GM18526 (cell line): ENCODE measurements around the gene UBE2G2.

ENCODE experiments used
- POLR2A ChIP-seq: IDR thresholded peaks from 3 replicates; pipeline ENCODE4 v1.6.1; 2011; ENCODE audit not compliant: insufficient read length; ENCODE audit errors: extremely low read depth

The UBE2G2 gene

GRCh38 chr21:44758781-44759627, 42.6 kb downstream of the UBE2G2 start:
- no peak for TF ChIP-seq POLR2A

DNA sequence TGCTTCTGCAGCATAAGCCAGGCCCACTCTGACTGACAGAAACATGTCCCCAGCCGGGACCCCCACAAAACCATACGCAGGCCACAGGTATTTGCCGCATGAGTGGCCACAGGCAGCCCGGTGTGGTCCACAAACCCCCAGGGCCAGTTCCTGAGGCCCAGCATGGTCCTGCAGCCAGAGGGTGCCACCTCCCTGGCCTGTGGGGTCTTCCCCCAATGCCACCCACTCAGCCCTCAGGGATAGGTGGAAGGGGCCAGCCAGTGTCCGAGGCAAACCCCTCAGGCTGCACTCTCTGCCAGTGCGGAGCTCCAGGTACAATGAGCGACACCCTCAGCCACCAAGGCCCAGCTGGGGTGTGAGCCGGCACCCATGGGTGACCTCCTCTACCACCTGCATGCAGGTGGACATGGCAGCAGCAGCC, 43.5 kb downstream of the UBE2G2 start:
- no peak for TF ChIP-seq POLR2A

GRCh38 chr21:44757731-44758130, 43.9 kb downstream of the UBE2G2 start:
- no peak for TF ChIP-seq POLR2A

GRCh38 chr21:44756423-44757185, 45.0 kb downstream of the UBE2G2 start:
- no peak for TF ChIP-seq POLR2A

DNA sequence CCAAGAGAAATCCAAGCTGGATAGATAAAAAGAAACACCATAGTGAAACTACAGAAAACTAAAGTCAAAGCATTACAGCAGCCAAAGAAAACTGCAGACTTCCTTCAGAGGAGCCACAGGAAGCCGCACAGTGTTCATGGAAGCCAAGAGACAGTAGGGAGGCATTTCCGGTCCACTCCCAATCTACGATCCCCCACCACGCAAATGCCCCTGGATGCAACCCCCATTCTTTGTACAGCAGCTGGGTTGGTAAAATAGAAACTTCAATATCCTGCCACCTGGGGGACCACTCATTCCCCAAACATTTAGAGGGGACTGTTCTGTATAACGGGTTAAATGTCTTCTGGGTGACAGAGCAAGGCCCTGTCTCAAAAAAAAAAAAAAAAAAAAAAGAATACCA, 46.4 kb downstream of the UBE2G2 start:
- TF ChIP-seq POLR2A = no peak

DNA sequence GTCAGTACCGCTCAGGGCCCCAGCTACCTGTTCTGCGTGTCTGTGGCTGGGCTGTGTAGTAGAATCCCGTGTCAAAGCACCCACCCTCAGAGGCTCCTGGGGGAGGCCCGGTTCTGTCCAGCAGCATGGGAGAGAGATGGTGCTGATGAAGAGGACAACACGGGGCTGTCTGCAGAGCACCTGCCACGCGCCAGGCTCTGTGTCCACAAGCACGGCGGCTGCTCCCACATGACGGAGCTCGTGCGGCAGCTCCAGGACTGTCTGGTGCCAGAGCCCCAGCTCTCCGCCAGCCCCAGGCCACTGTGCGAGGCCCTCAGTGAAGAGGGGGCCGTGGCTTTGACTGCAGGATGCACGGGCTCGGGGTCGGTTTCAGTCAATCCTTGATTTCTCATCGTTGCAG, 48.3 kb downstream of the UBE2G2 start:
- no peak for TF ChIP-seq POLR2A

GRCh38 chr21:44752671-44753235, 48.9 kb downstream of the UBE2G2 start:
- TF ChIP-seq POLR2A = no peak

DNA sequence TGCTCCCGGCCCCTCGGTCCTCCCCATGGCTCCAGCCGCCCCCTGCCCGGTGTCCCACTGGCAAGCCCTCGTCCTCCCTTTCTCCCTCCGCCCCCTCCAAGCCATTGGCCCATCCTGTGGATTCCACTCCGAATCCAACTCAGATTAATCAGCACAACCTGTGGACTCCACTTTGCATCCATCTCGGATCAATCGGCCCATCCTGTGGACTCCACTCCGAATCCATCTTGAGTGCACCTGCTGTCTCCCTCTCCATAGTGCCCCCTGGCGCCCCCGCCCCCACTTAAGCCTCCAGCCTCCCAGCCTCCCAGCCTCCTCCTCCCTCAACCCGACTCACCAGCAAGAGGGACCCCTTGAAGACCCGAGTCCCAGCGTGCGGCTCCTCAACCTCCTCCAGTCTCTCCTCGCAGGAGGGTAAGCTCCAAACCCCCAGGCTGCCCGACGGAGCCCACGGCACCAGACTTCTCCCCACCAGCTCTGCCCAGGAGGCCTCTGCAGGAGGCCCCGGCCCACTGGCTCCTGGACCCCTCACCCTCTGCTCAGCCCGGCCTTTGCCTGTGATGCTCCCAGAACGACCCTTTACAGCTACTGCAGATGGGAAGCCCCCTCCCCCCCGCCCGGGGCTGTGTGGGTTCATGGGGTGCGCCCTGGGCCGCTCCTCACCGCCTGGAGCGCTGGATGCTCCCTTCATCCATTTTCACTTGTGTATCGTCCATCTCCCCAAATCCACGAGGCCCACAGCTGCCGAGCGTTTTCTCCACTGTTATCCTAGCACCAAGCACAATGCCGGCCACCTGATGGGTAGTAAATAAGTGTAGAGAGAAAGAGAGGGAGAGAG, 49.6 kb downstream of the UBE2G2 start:
- no peak for TF ChIP-seq POLR2A

GRCh38 chr21:44751186-44751798, 50.3 kb downstream of the UBE2G2 start:
- no peak for TF ChIP-seq POLR2A

DNA sequence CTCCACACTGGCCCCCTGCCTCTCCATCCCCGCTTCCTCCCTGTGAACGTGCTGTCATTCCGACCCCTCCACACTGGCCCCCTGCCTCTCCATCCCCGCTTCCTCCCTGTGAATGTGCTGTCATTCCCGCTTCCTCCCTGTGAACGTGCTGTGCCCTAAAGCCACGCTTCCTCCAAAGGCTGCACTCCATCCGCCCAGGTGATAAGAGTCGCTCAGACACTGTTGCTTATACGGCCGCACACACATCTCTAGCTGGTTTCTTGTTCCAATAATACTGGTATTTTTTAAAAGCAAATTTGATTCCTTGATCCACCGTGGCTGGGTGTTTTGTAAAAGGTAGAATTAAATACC, 51.0 kb downstream of the UBE2G2 start:
- no peak for TF ChIP-seq POLR2A

GRCh38 chr21:44749759-44750674, 51.6 kb downstream of the UBE2G2 start:
- TF ChIP-seq POLR2A = no peak

DNA sequence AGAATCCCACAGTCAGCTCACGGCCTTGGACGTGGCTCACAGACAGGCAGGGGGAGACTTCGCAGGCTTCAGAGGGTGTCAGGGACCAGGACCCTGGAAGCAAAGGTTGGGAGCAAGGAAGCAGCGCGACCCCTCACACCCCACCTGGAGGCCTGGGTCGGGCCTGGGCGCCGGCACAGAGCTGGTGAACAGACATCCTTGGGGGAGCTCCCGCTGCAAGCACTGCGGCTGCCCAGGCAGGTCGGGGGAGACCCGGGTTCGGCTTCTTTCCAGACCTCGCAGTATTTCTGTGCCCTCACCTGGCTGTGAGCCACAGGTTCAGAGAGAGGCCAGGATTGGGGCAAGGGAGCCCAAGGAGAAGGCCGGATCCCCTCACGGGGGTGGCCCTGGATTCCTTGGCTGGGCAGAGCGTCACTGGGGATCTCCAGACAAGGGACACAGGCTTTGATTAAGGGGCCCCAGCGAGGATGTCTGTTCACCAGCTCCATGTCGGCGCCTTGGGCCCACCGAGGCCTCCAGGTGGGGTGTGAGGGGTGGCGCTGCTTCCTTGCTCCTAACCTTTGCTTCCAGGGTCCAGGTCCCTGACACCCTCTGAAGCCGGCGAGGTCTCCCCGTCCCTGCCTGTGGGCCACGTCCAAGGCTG, 52.4 kb downstream of the UBE2G2 start:
- TF ChIP-seq POLR2A = no peak

DNA sequence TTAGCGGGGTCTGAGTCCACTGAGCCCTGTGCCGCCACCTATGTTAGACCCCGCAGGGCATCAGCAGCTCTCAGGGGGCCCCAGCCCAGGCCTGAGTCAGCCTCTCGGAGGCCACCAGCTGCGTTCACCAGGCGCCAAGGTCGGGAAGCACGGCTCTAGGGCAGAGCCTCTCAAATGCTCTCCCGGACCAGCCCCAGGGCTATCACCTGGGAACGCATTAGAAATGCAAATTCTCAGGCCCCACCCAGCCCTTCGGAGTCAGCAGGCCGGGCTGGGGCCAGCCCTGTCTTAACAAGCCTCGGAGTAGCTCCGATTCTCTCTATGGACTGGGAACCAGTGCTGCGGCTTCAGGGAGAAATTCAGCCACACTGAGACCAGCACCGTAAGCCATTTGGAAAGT, 53.0 kb downstream of the UBE2G2 start:
- no peak for TF ChIP-seq POLR2A
